H9 (cell line): ENCODE measurements around the gene GPR176. TPM values are rescaled to one million over a fixed set of nuclear protein-coding genes. Genes with fewer than 3 reads are reported as not detected.

ENCODE experiments used
- DNase-seq: peaks from one replicate; pipeline ENCODE4 v3.0.0-alpha.2; 2017
- H2AFZ ChIP-seq: one replicate; pipeline ENCODE4 v1.6.1; 2013; ENCODE audit warnings: mild to moderate bottlenecking, low read length, control low read depth, moderate library complexity
- H2AK5ac ChIP-seq: 2 replicates; pipeline ENCODE4 v1.6.1; 2013; ENCODE audit warnings: low read length, control low read depth, mixed read lengths; ENCODE audit not compliant: insufficient read length
- H2BK120ac ChIP-seq: one replicate; pipeline ENCODE4 v1.6.1; 2013; ENCODE audit warnings: low read depth, mild to moderate bottlenecking, low read length, control low read depth, inconsistent platforms; ENCODE audit not compliant: poor library complexity, severe bottlenecking
- H2BK12ac ChIP-seq: 2 replicates; pipeline ENCODE4 v1.6.1; 2013; ENCODE audit warnings: low read length, control low read depth, mixed read lengths, low read depth; ENCODE audit not compliant: insufficient read length
- H2BK15ac ChIP-seq: 2 replicates; pipeline ENCODE4 v1.6.1; 2013; ENCODE audit warnings: low read depth, low read length, control low read depth
- H2BK20ac ChIP-seq: one replicate; pipeline ENCODE4 v1.6.1; 2013; ENCODE audit warnings: low read depth, mild to moderate bottlenecking, low read length, control low read depth, inconsistent platforms; ENCODE audit not compliant: poor library complexity, severe bottlenecking
- H2BK5ac ChIP-seq: 2 replicates; pipeline ENCODE4 v1.6.1; 2013; ENCODE audit warnings: low read length, control low read depth, mixed read lengths; ENCODE audit not compliant: insufficient read length
- H3K14ac ChIP-seq: 2 replicates; pipeline ENCODE4 v1.6.1; 2013; ENCODE audit warnings: low read length, control low read depth; ENCODE audit not compliant: insufficient read depth
- H3K18ac ChIP-seq: 2 replicates; pipeline ENCODE4 v1.6.1; 2013; ENCODE audit warnings: low read depth, mild to moderate bottlenecking, mixed read lengths, low read length, control low read depth; ENCODE audit not compliant: insufficient read length
- H3K23ac ChIP-seq: 2 replicates; pipeline ENCODE4 v1.6.1; 2013; ENCODE audit warnings: low read length, control low read depth, mixed read lengths, low read depth; ENCODE audit not compliant: insufficient read length
- H3K23me2 ChIP-seq: 2 replicates; pipeline ENCODE4 v1.6.1; 2013; ENCODE audit warnings: low read depth, mild to moderate bottlenecking, mixed read lengths, low read length, control low read depth; ENCODE audit not compliant: insufficient read length, poor library complexity, severe bottlenecking
- H3K27ac ChIP-seq: 2 replicates; pipeline ENCODE4 v1.5.1; 2013; ENCODE audit warnings: low read length, control low read depth, mixed read lengths, low read depth; ENCODE audit not compliant: insufficient read length
- H3K27me3 ChIP-seq: 2 replicates; pipeline ENCODE4 v1.6.1; 2013; ENCODE audit warnings: low read length, control low read depth, inconsistent platforms; ENCODE audit not compliant: insufficient read depth
- H3K4ac ChIP-seq: 2 replicates; pipeline ENCODE4 v1.6.1; 2013; ENCODE audit warnings: low read depth, mild to moderate bottlenecking, control low read depth, inconsistent platforms, low read length, moderate library complexity
- H3K4me1 ChIP-seq: 2 replicates; pipeline ENCODE4 v1.6.1; 2013; ENCODE audit warnings: low read length, control low read depth, inconsistent platforms; ENCODE audit not compliant: insufficient read depth
- H3K4me2 ChIP-seq: 2 replicates; pipeline ENCODE4 v1.6.1; 2013; ENCODE audit warnings: low read length, control low read depth, mixed read lengths; ENCODE audit not compliant: insufficient read length, insufficient read depth
- H3K56ac ChIP-seq: 2 replicates; pipeline ENCODE4 v1.6.1; 2013; ENCODE audit warnings: low read depth, mild to moderate bottlenecking, mixed read lengths, low read length, control low read depth; ENCODE audit not compliant: insufficient read length
- H3K79me1 ChIP-seq: 2 replicates; pipeline ENCODE4 v1.6.1; 2013; ENCODE audit warnings: low read depth, mild to moderate bottlenecking, moderate library complexity, low read length, control low read depth, inconsistent platforms; ENCODE audit not compliant: insufficient read depth, poor library complexity, severe bottlenecking
- H3K79me2 ChIP-seq: 2 replicates; pipeline ENCODE4 v1.6.1; 2013; ENCODE audit warnings: low read length, control low read depth, inconsistent platforms; ENCODE audit not compliant: insufficient read depth
- H3K9ac ChIP-seq: 2 replicates; pipeline ENCODE4 v1.6.1; 2013; ENCODE audit warnings: low read length, control low read depth, mixed read lengths; ENCODE audit not compliant: insufficient read length; ENCODE audit errors: extremely low read depth
- H3K9me3 ChIP-seq: one replicate; pipeline ENCODE4 v1.6.1; 2013; ENCODE audit warnings: low read depth, low read length, inconsistent platforms; ENCODE audit not compliant: control insufficient read depth
- H3T11ph ChIP-seq: one replicate; pipeline ENCODE4 v1.6.1; 2013; ENCODE audit warnings: mild to moderate bottlenecking, low read length, control low read depth, inconsistent platforms
- H4K20me1 ChIP-seq: one replicate; pipeline ENCODE4 v1.6.1; 2013; ENCODE audit not compliant: control insufficient read depth, insufficient read length, insufficient read depth
- H4K5ac ChIP-seq: 2 replicates; pipeline ENCODE4 v1.6.1; 2013; ENCODE audit warnings: low read depth, mild to moderate bottlenecking, mixed read lengths, low read length, control low read depth; ENCODE audit not compliant: insufficient read length
- H4K8ac ChIP-seq: replicated peaks from 2 replicates; pipeline ENCODE4 v1.6.1; 2013; ENCODE audit warnings: low read length, control low read depth, mixed read lengths, low read depth; ENCODE audit not compliant: insufficient read length
- H4K91ac ChIP-seq: 2 replicates; pipeline ENCODE4 v1.6.1; 2013; ENCODE audit warnings: low read depth, mild to moderate bottlenecking, moderate library complexity, mixed read lengths, low read length, control low read depth; ENCODE audit not compliant: insufficient read length
- H3K27ac Mint-ChIP-seq, 3 experiments: 2 replicates in 2 of 3; 3 replicates in 1 of 3; pipeline ENCODE4 v1.8.0; 2020 to 2021; ENCODE audit warnings: mixed read lengths in 3 of 3, mild to moderate bottlenecking in 1 of 3, moderate library complexity in 1 of 3
- H3K27me3 Mint-ChIP-seq: 2 replicates; pipeline ENCODE4 v1.8.0; 2021; ENCODE audit warnings: low read depth, mild to moderate bottlenecking, moderate library complexity, mixed read lengths
- H3K36me3 Mint-ChIP-seq, 3 experiments: 2 replicates in 2 of 3; 3 replicates in 1 of 3; pipeline ENCODE4 v1.8.0; 2020 to 2021; ENCODE audit warnings: low read depth in 3 of 3, mixed read lengths in 3 of 3; ENCODE audit not compliant: insufficient read depth in 1 of 3
- H3K4me1 Mint-ChIP-seq, 2 experiments: 2 replicates each; pipeline ENCODE4 v1.8.0; 2020; ENCODE audit warnings: mixed read lengths in 2 of 2
- H3K4me3 Mint-ChIP-seq, 2 experiments: 2 replicates in 1 of 2; 3 replicates in 1 of 2; pipeline ENCODE4 v1.8.0; 2020 to 2021; ENCODE audit warnings: mild to moderate bottlenecking in 2 of 2, mixed read lengths in 2 of 2, moderate library complexity in 1 of 2
- H3K9me3 Mint-ChIP-seq, 2 experiments: 2 replicates in 1 of 2; 3 replicates in 1 of 2; pipeline ENCODE4 v1.8.0; 2020; ENCODE audit warnings: mild to moderate bottlenecking in 2 of 2, mixed read lengths in 2 of 2, moderate library complexity in 1 of 2
- CTCF ChIP-seq: fragments of 200-600 bp; sonication (generic); conservative IDR thresholded peaks from 3 replicates; pipeline ENCODE4 v1.8.0; 2021; ENCODE audit warnings: antibody characterized with exemption, mild to moderate bottlenecking
- WGBS: extraction: QIAGEN DNeasy Blood & Tissue Kit; methylation state at CpG from one replicate; pipeline ENCODE4 v1.1.7; 2013; ENCODE audit warnings: missing lambda C conversion rate, low lambda C conversion rate, mixed read lengths; ENCODE audit not compliant: insufficient read length; ENCODE audit errors: extremely low coverage; 5-methylcytosine and 5-hydroxymethylcytosine counted together
- total RNA-seq: library from RNA; stranded (reverse); gene quantifications from 2 replicates; pipeline ENCODE4 v1.2.1, GENCODE V29; 2021

Gene GPR176
- total RNA-seq, 1 experiment from 2014 or later, result 132 TPM

GRCh38 chr15:39792844-39793335, 127.2 kb downstream of the GPR176 start:
- H3K18ac ChIP-seq, result no peak overlapping the region
- peaks cover 9% of the 10 kb centered on the region; the same call in 1 of the 2 replicates for H3K4me1 ChIP-seq
- no CpG with 5 or more reads among the region's 4 CpGs for WGBS
- no peak for DNase-seq
- no peak overlapping the region for H3K9ac ChIP-seq
- no peak overlapping the region for H3K4me3 Mint-ChIP-seq
- no peak overlapping the region for H4K8ac ChIP-seq
- no peak overlapping the region for H4K5ac ChIP-seq
- no peaks in the 10 kb centered on the region for H3K79me1 ChIP-seq
- H3K23ac ChIP-seq, result no peak overlapping the region
- no peak overlapping the region for H3K56ac ChIP-seq
- H3K4me2 ChIP-seq, result no peak overlapping the region
- no peaks in the 10 kb centered on the region for H3K27me3 Mint-ChIP-seq
- no peak overlapping the region for H2BK15ac ChIP-seq
- no peaks in the 10 kb centered on the region for H3K79me2 ChIP-seq
- H3K14ac ChIP-seq, result no peak overlapping the region
- no peaks in the 10 kb centered on the region for H4K20me1 ChIP-seq
- H2BK120ac ChIP-seq, result no peak overlapping the region
- H3K36me3 Mint-ChIP-seq, result peaks cover 0 to 4% (median 0%) of the 10 kb centered on the region in 3 experiments; a peak in 2 of 7 replicates
- H3K27ac ChIP-seq, result no peak overlapping the region
- no peaks in the 10 kb centered on the region for H3K9me3 Mint-ChIP-seq
- H3K4me1 Mint-ChIP-seq, result peaks cover 50 to 52% of the 10 kb centered on the region in 2 experiments
- H2AFZ ChIP-seq, result no peak overlapping the region
- no peak for TF ChIP-seq CTCF
- H3K9me3 ChIP-seq, result no peaks in the 10 kb centered on the region
- H3K23me2 ChIP-seq, result no peaks in the 10 kb centered on the region
- H2AK5ac ChIP-seq, result no peak overlapping the region
- H3T11ph ChIP-seq, result no peak overlapping the region
- H4K91ac ChIP-seq, result no peak overlapping the region
- H2BK20ac ChIP-seq, result no peak overlapping the region
- H3K27ac Mint-ChIP-seq, result peak overlapping the region in 1 of 3 experiments; percentile 62; a peak in 1 of 7 replicates
- H3K27me3 ChIP-seq, result no peaks in the 10 kb centered on the region
- H2BK5ac ChIP-seq, result no peak overlapping the region
- H2BK12ac ChIP-seq, result no peak overlapping the region
- no peak overlapping the region for H3K4ac ChIP-seq
